ENCODE measurements around the gene EDEM1. TPM values are rescaled to one million over a fixed set of nuclear protein-coding genes. Genes with fewer than 3 reads are reported as not detected.

Gene EDEM1
- total and polyA plus RNA-seq, 10 of the 15 experiments (the other 5 are each of a cell fraction or from before 2014, with no cell fraction given), result 18.9 to 138 (median 57.5) TPM

DNA sequence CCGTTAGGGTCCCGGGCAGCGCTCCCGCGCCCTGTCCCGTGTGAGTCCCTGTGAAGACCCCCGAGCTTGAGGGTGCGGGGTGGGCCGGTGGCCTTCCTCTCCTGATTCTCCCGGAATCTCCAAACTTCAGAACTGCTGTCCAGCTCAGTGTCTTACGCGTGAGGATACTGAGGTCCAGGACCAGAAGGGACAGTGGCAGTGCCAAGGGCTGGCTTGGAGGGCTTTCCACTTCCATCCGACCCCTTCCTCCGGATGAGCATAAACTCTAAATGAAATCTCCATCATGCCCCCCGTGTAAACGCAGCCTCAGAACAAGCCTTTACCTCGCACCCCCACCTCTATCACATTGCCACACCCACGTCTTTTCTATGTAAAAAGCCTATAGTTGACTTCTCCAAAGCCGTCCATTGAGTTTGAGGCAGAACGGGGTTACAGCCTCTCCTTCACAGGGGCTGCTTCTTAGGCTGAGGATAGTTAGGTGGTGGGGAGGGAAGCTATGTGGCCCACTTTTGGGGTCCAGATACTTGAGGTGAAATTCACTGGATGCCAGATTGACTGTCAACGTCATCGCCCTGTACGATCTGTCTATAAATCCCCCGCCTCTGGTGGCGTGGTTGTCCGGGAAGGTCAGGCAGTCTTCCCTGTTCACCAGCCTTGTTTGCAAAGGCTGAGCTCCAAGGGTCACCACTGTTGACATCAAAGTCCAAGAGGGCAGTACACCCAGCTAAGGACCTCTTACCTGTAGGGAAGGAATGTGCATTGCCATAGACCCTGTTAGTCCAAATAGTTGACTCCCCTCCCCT lies 1.1 kb downstream of the EDEM1 start:
- BruUV-seq (replicated peaks), result TSS peak; percentile 52
- Histone ChIP-seq H3K4me3 (peak overlapping the region; percentile 88), H3K79me2 (ENCODE audit: control insufficient read depth, insufficient read depth, low read length) (peaks cover 72% of the 10 kb centered on the region), H3K9ac (ENCODE audit: control insufficient read depth, insufficient read depth, low read length) (peak overlapping the region; percentile 81), H3K36me3 (ENCODE audit: control insufficient read depth in 2 of 2, insufficient read depth in 2 of 2, low read length in 1 of 2) (no peaks in the 10 kb centered on the region; a peak in 1 of 4 replicates), H3K9me3 (replicated peaks; ENCODE audit: control insufficient read depth, insufficient read depth, low read length) (no peaks in the 10 kb centered on the region), H3K4me1 (ENCODE audit: control insufficient read depth, insufficient read depth, low read length) (peaks cover 19% of the 10 kb centered on the region), H4K20me1 (ENCODE audit: control insufficient read depth, insufficient read depth) (no peaks in the 10 kb centered on the region), H3K27ac (ENCODE audit: control insufficient read depth, insufficient read depth) (peak overlapping the region; percentile 96), H2AFZ (ENCODE audit: control insufficient read depth, low read depth, low read length) (no peak overlapping the region), H3K4me2 (ENCODE audit: control insufficient read depth, insufficient read depth) (peak overlapping the region; percentile 28), H3K27me3 (replicated peaks in 1 of 2; ENCODE audit: control insufficient read depth in 2 of 2, insufficient read depth in 2 of 2, low read length in 1 of 2) (no peaks in the 10 kb centered on the region)
- SMC1A ChIA-PET (ENCODE audit: uncharacterized antibody, unreplicated experiment), result interaction anchor here (1.5 to 20.1 kb wide), 5 partner anchors 7 to 110 kb away, joined by 4 to 284 read pairs (median 30); no protein-coding TSS in a partner anchor
- POLR2A ChIA-PET, result interaction anchor here (0.8 to 5.5 kb wide), 8 partner anchors 9 to 61 kb away, joined by 3 to 68 read pairs (median 6); no protein-coding TSS in a partner anchor
- no peak for DNase-seq (ENCODE audit: low read depth, low spot score)
- in situ Hi-C loops (cut with MboI) (no loop called here), intact Hi-C loops (cut with micrococcal nuclease; ENCODE audit: unreplicated experiment) (loop anchor here (1.0 to 5.0 kb wide), 2 partner anchors 66 to 431 kb away; partner anchors contain the start of gene ARL8B)
- peak; percentile 6 for ATAC-seq
- no peak for FAIRE-seq
- RAD21 ChIA-PET (ENCODE audit: unreplicated experiment), result interaction anchor here (0.6 to 3.9 kb wide), 7 partner anchors 9 to 477 kb away, joined by 3 to 31 read pairs (median 6); no protein-coding TSS in a partner anchor
- under 1% methylated on average over 25 of the region's 26 CpGs for WGBS (ENCODE audit: insufficient coverage, insufficient replicate concordance, low lambda C conversion rate, missing lambda C conversion rate)
- CTCF ChIA-PET, result interaction anchor here (1.6 to 18.8 kb wide), 4 partner anchors 10 to 204 kb away, joined by 3 to 163 read pairs (median 6); partner anchors contain the start of gene ARL8B
- TF ChIP-seq E4F1 (IDR thresholded peaks at IDR 0.05; ENCODE audit: borderline replicate concordance, partially characterized antibody), result no peak
- TF ChIP-seq ATF7 (IDR thresholded peaks at IDR 0.05; ENCODE audit: low read depth), result 0 out of 2 replicates have a peak, but pooled peaks have one; percentile 11
- TF ChIP-seq, protein P1, sequence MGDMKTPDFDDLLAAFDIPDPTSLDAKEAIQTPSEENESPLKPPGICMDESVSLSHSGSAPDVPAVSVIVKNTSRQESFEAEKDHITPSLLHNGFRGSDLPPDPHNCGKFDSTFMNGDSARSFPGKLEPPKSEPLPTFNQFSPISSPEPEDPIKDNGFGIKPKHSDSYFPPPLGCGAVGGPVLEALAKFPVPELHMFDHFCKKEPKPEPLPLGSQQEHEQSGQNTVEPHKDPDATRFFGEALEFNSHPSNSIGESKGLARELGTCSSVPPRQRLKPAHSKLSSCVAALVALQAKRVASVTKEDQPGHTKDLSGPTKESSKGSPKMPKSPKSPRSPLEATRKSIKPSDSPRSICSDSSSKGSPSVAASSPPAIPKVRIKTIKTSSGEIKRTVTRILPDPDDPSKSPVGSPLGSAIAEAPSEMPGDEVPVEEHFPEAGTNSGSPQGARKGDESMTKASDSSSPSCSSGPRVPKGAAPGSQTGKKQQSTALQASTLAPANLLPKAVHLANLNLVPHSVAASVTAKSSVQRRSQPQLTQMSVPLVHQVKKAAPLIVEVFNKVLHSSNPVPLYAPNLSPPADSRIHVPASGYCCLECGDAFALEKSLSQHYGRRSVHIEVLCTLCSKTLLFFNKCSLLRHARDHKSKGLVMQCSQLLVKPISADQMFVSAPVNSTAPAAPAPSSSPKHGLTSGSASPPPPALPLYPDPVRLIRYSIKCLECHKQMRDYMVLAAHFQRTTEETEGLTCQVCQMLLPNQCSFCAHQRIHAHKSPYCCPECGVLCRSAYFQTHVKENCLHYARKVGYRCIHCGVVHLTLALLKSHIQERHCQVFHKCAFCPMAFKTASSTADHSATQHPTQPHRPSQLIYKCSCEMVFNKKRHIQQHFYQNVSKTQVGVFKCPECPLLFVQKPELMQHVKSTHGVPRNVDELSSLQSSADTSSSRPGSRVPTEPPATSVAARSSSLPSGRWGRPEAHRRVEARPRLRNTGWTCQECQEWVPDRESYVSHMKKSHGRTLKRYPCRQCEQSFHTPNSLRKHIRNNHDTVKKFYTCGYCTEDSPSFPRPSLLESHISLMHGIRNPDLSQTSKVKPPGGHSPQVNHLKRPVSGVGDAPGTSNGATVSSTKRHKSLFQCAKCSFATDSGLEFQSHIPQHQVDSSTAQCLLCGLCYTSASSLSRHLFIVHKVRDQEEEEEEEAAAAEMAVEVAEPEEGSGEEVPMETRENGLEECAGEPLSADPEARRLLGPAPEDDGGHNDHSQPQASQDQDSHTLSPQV (IDR thresholded peaks at IDR 0.05), result no peak
- TF ChIP-seq KDM1A (IDR thresholded peaks at IDR 0.05; ENCODE audit: borderline replicate concordance), result no peak
- TF ChIP-seq, protein P2, sequence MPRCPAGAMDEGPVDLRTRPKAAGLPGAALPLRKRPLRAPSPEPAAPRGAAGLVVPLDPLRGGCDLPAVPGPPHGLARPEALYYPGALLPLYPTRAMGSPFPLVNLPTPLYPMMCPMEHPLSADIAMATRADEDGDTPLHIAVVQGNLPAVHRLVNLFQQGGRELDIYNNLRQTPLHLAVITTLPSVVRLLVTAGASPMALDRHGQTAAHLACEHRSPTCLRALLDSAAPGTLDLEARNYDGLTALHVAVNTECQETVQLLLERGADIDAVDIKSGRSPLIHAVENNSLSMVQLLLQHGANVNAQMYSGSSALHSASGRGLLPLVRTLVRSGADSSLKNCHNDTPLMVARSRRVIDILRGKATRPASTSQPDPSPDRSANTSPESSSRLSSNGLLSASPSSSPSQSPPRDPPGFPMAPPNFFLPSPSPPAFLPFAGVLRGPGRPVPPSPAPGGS (IDR thresholded peaks at IDR 0.05; ENCODE audit: borderline replicate concordance, insufficient read depth, low read depth, low read length, poor library complexity, severe bottlenecking), result no peak
- TF ChIP-seq SUZ12 (IDR thresholded peaks at IDR 0.05; ENCODE audit: unreplicated experiment), result no peak
- TF ChIP-seq PRDM15 (CRISPR knock-in tag; IDR thresholded peaks at IDR 0.05), result no peak
- no peak for TF ChIP-seq SRF (IDR thresholded peaks at IDR 0.05; ENCODE audit: low read depth in 2 of 2, low read length in 2 of 2)

All from GM12878 (cell line).